Heart left ventricle (tissue), 16 donors: ENCODE data around the gene ASPG. TPM values are rescaled to one million over a fixed set of nuclear protein-coding genes. Genes with fewer than 3 reads are reported as not detected.

Experiments used
- ATAC-seq, 4 donors: fragments of 200-7000 bp; cut with Tn5 transposase; one replicate each; pipeline ENCODE4 v1.9.1; 2020 to 2022; ENCODE audit warnings: moderate library complexity in 4 of 4, mild to moderate bottlenecking in 3 of 4, moderate number of reproducible peaks in 1 of 4
- DNase-seq, 5 donors: peaks; one replicate each; pipeline ENCODE4 v3.0.0-alpha.2; 2020
- H3K27ac ChIP-seq, 12 donors: fragments of 200-600 bp; sonication (generic) in 4 of 12; one replicate each; pipeline versions ENCODE4 v1.5.0 to v1.8.0; 2016 to 2022; ENCODE audit warnings: mild to moderate bottlenecking in 2 of 12
- H3K27me3 ChIP-seq, 9 donors: fragments of 200-600 bp; sonication (generic) in 2 of 9; one replicate each; pipeline versions ENCODE4 v1.5.1 to v1.8.0; 2016 to 2022; ENCODE audit warnings: mild to moderate bottlenecking in 3 of 9
- H3K36me3 ChIP-seq, 9 donors: fragments of 200-600 bp; sonication (generic) in 2 of 9; one replicate each; pipeline versions ENCODE4 v1.5.0 to v1.8.0; 2018 to 2022; ENCODE audit warnings: mild to moderate bottlenecking in 2 of 9
- H3K4me1 ChIP-seq, 12 donors: fragments of 200-600 bp; sonication (generic) in 4 of 12; one replicate each; pipeline versions ENCODE4 v1.5.0 to v1.8.0; 2016 to 2022; ENCODE audit warnings: mild to moderate bottlenecking in 3 of 12
- H3K4me3 ChIP-seq, 12 donors: fragments of 200-600 bp; sonication (generic) in 4 of 12; one replicate each; pipeline versions ENCODE4 v1.5.0 to v1.8.0; 2017 to 2022; ENCODE audit warnings: mild to moderate bottlenecking in 9 of 12, moderate library complexity in 4 of 12
- H3K9me3 ChIP-seq, 12 donors: fragments of 200-600 bp; sonication (generic) in 4 of 12; one replicate each; pipeline versions ENCODE4 v1.5.0 to v1.8.0; 2016 to 2022; ENCODE audit warnings: mild to moderate bottlenecking in 1 of 12
- CTCF ChIP-seq, 12 donors: fragments of 200-600 bp; sonication (generic) in 4 of 12; IDR thresholded peaks; one replicate each; pipeline versions ENCODE4 v1.5.0 to v1.8.0; 2018 to 2022; ENCODE audit warnings: antibody characterized with exemption in 12 of 12, mild to moderate bottlenecking in 5 of 12
- POLR2A ChIP-seq, 2 donors: fragments of 450-650 bp; IDR thresholded peaks; one replicate each; pipeline ENCODE4 v1.6.1; 2017; ENCODE audit warnings: antibody characterized with exemption in 2 of 2, mild to moderate bottlenecking in 2 of 2, moderate library complexity in 2 of 2
- WGBS, 4 donors: extraction: QIAGEN DNeasy Blood & Tissue Kit in 2 of 4; methylation state at CpG; one replicate each; pipeline versions ENCODE4 v1.1.5 to v1.1.7; 2013 to 2018; 5-methylcytosine and 5-hydroxymethylcytosine counted together
- intact Hi-C, 10 donors: fragments of 100-400 bp; cut with DNase I; formaldehyde crosslinking; loops; one replicate each; pipeline versions ENCODE4 v1.11.1 to v1.14.2; 2022
- polyA plus RNA-seq, 2 donors: library from polyadenylated mRNA; stranded (reverse); fragments of 200-250 nt; gene quantifications; one replicate each; pipeline ENCODE4 v1.2.3, GENCODE V29; 2013
- total RNA-seq, 9 donors: library from RNA; depleted of rRNA in 2 of 9; stranded (reverse); fragments of >200 nt in 2 of 9; fragmentation: NEBNext Ultra II Directional in 3 of 9; extraction: Animal tissue kit (Norgen Biotek cat#: 25700) in 3 of 9; gene quantifications; one replicate each; pipeline versions ENCODE4 v1.1.0 to v1.2.4, GENCODE V29; 2016 to 2023
- donor health status: ischemic (EF 13 %, LVEDD 7.1; RV severe dilation, severe dysfunction).
- donor health status: healthy with polysubstance abuse.
- donor health status: DM: no; HTN: yes; CAD: no.
- donor health status: DM: no; HTN: no; CAD: no.
- donor health status: ischemic (EF 25% LVEDD 6.9; RV normal size, moderate dysfunction).
- donor health status: ischemic (EF 25% LVEDD 5.7; RV mildly dilated, moderate dysfunction).
- donor health status: healthy.
- donor health status: DM: yes; HTN: yes; CAD: no.
- donor health status: ischemic (EF 35%, LVEDD 5.7; RV mildly dilated, moderate dysfunction).
- donor health status: nonischemic (EF 11% LVEDD 7.7; RV severe dilation, severe dysfunction).
- donor health status: DM: yes; HTN: yes; CAD: no.
- donor health status: PGD.
- donor health status: ischemic (EF 29% LVEDD 5.4; RV normal size, mild dysfunction).
- donor health status: nonischemic (EF 23%, LVEDD 6.1; RV moderate dilation, normal function).

Gene ASPG
- total and polyA plus RNA-seq, 11 donors = 3.2 to 54.6 (median 16.3) TPM

GRCh38 chr14:104073764-104074163 lies 11.7 kb upstream of the ASPG start:
- H3K4me3 ChIP-seq = no peak overlapping the region
- H3K9me3 ChIP-seq = peaks cover 0 to 9% (median 0%) of the 10 kb centered on the region in 12 donors
- WGBS, 4 donors = 62 to 79% (median 66%) methylated on average over 4 of the region's 4 CpGs
- H3K4me1 ChIP-seq = peaks cover 0 to 7% (median 0%) of the 10 kb centered on the region in 12 donors
- TF ChIP-seq POLR2A (IDR thresholded peaks at IDR 0.05) (no peak), CTCF (IDR thresholded peaks at IDR 0.05) (no peak)
- no peak for DNase-seq
- peaks cover 0 to 13% (median 0%) of the 10 kb centered on the region in 9 donors for H3K27me3 ChIP-seq
- H3K27ac ChIP-seq = no peak overlapping the region
- intact Hi-C loops = loop anchor here in 3 of 10 donors (10.0 kb wide), 3 partner anchors 291 to 571 kb away; no protein-coding TSS in a partner anchor
- no peak for ATAC-seq
- no peaks in the 10 kb centered on the region for H3K36me3 ChIP-seq

GRCh38 chr14:104075530-104076151 lies 9.9 kb upstream of the ASPG start:
- intact Hi-C loops = loop anchor here in 8 of 10 donors (5.0 to 10.0 kb wide), 8 partner anchors 57 to 569 kb away; no protein-coding TSS in a partner anchor
- no peak for DNase-seq
- Histone ChIP-seq H3K9me3 (peaks cover 0 to 9% (median 0%) of the 10 kb centered on the region in 12 donors), H3K27ac (no peak overlapping the region), H3K4me1 (peaks cover 0 to 7% (median 0%) of the 10 kb centered on the region in 12 donors), H3K36me3 (no peaks in the 10 kb centered on the region), H3K4me3 (no peak overlapping the region), H3K27me3 (peaks cover 0 to 13% (median 0%) of the 10 kb centered on the region in 9 donors)
- WGBS, 4 donors = 27 to 33% (median 30%) methylated on average over 6 of the region's 6 CpGs
- TF ChIP-seq CTCF (IDR thresholded peaks at IDR 0.05) (peak in 8 of 12 donors; percentile 11 to 47 (median 33)), POLR2A (IDR thresholded peaks at IDR 0.05) (no peak)
- ATAC-seq = no peak

DNA sequence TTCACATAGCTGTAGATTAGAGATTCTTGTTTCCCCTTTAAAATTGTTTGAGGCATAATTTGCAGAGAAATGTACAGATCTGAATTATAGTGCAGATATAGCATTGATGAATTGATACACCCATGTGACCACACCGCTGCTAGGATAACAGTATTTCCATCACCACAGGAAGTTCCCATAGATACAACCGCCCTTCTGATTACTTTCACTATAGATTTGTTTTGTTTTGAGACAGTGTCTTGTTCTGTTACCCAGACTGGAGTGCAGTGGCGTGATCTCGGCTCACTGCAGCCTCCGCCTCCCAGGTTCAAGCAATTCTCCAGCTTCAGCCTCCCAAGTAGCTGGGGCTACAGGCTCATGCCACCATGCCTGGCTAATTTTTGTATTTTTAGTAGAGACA lies 8.8 kb upstream of the ASPG start:
- Histone ChIP-seq H3K36me3 (no peaks in the 10 kb centered on the region), H3K27ac (no peak overlapping the region), H3K4me1 (peaks cover 0 to 7% (median 0%) of the 10 kb centered on the region in 12 donors), H3K9me3 (peaks cover 0 to 9% (median 0%) of the 10 kb centered on the region in 12 donors), H3K4me3 (no peak overlapping the region), H3K27me3 (peaks cover 0 to 9% (median 0%) of the 10 kb centered on the region in 9 donors)
- no peak for TF ChIP-seq CTCF (IDR thresholded peaks at IDR 0.05)
- no peak for TF ChIP-seq POLR2A (IDR thresholded peaks at IDR 0.05)
- WGBS, 4 donors = 58 to 71% (median 66%) methylated on average over 5 of the region's 5 CpGs
- intact Hi-C loops = loop anchor here in 8 of 10 donors (5.0 to 10.0 kb wide), 8 partner anchors 56 to 568 kb away; no protein-coding TSS in a partner anchor
- DNase-seq = no peak
- ATAC-seq = no peak

DNA sequence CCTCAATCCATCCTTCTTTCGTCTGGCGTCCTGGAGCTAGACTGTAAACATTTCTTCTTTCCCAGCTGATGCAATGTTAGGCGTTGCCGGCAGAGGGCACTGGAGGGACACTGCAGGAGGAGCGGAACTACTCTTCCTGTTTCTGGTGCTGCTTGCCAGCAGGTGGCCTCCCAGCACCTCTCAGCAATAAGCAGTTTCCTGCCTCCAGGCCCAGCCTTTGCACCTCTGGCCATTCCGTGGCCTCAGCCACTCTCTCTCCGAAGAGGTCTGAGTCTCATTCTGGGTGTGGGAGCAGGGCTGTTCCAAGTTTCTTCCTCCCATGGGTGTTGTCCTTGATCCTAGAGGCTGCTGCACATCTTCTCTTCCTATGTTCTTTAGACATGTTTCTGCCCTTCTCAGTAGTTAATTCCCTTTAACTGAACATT lies 7.5 kb upstream of the ASPG start:
- H3K27ac ChIP-seq = no peak overlapping the region

More for the DNA sequence above, 7.5 kb upstream of the ASPG start:
- DNase-seq = peak; percentile 81 to 89 (median 87)
- TF ChIP-seq CTCF (IDR thresholded peaks at IDR 0.05) (peak in 11 of 12 donors; percentile 98 to 100 (median 99)), POLR2A (IDR thresholded peaks at IDR 0.05) (no peak)
- Histone ChIP-seq H3K4me3 (no peak overlapping the region), H3K9me3 (peaks cover 0 to 9% (median 0%) of the 10 kb centered on the region in 12 donors), H3K36me3 (no peaks in the 10 kb centered on the region), H3K4me1 (peaks cover 0 to 15% (median 3%) of the 10 kb centered on the region in 12 donors), H3K27me3 (peaks cover 0 to 9% (median 2%) of the 10 kb centered on the region in 9 donors)
- 0 to 3% (median 1%) methylated on average over 7 of the region's 7 CpGs for WGBS, 4 donors
- intact Hi-C loops = loop anchor here in 9 of 10 donors (1.0 to 10.0 kb wide), 12 partner anchors 53 to 567 kb away; no protein-coding TSS in a partner anchor
- ATAC-seq = peak; percentile 56 to 89 (median 84)
